ENCODE data around the gene PRKCZ.

GRCh38 chr1:2001773-2002411 lies 48.3 kb upstream of the PRKCZ start:
- TF ChIP-seq ZNF274 (IDR thresholded peaks at IDR 0.05; ENCODE audit: low read depth, low read length) (no peak), SUZ12 (IDR thresholded peaks at IDR 0.05; ENCODE audit: extremely low read depth, insufficient read depth, insufficient read length) (no peak)

Measured in NT2/D1 (cell line).